K562 (cell line): ENCODE measurements around the gene MAST1. TPM values are rescaled to one million over a fixed set of nuclear protein-coding genes. Genes with fewer than 3 reads are reported as not detected.
A peak's percentile ranks its signal among the peaks of the same experiment; 100 is the strongest.

Experiments
- ATF2 ChIP-seq: sonication (generic); formaldehyde crosslinking; IDR thresholded peaks from 2 replicates; pipeline ENCODE4 v1.8.1; 2022; ENCODE audit warnings: missing genetic modification reagents
- BCL6 ChIP-seq: fragments of 250-450 bp; sonication (Bioruptor Pico); IDR thresholded peaks from 2 replicates; pipeline ENCODE4 v1.4.0; 2020
- CUX1 ChIP-seq: fragments of 200-800 bp; sonication (Bioruptor generic); IDR thresholded peaks from 2 replicates; pipeline ENCODE4 v1.6.1; 2016; ENCODE audit warnings: missing genetic modification characterization, missing compliant biosample characterization
- CXXC5 ChIP-seq: fragments of 250-450 bp; sonication (Bioruptor Pico); IDR thresholded peaks from 2 replicates; pipeline ENCODE4 v1.8.0; 2022; ENCODE audit warnings: inconsistent platforms, mild to moderate bottlenecking, moderate library complexity
- DDX20 ChIP-seq: fragments of 450-650 bp; IDR thresholded peaks from 2 replicates; pipeline ENCODE4 v1.6.1; 2016; ENCODE audit warnings: missing genetic modification characterization, low read depth, mild to moderate bottlenecking, missing compliant biosample characterization, moderate library complexity
- MAX ChIP-seq: sonication (generic); formaldehyde crosslinking; IDR thresholded peaks from 2 replicates; pipeline ENCODE4 v1.9.0; 2022; ENCODE audit warnings: mild to moderate bottlenecking, missing genetic modification reagents
- MEIS2 ChIP-seq: fragments of 450-650 bp; IDR thresholded peaks from 2 replicates; pipeline ENCODE4 v1.6.1; 2014; ENCODE audit warnings: mild to moderate bottlenecking; ENCODE audit not compliant: partially characterized antibody
- NFATC3 ChIP-seq: fragments of 450-650 bp; IDR thresholded peaks from 2 replicates; pipeline ENCODE4 v1.6.1; 2017; ENCODE audit warnings: mild to moderate bottlenecking
- PHF21A ChIP-seq: fragments of 450-650 bp; IDR thresholded peaks from 2 replicates; pipeline ENCODE4 v1.6.1; 2017; ENCODE audit warnings: low read depth, borderline replicate concordance
- PTBP1 ChIP-seq: fragments of 200-400 bp; formaldehyde crosslinking; IDR thresholded peaks from 2 replicates; pipeline ENCODE4 v1.6.1; 2017; ENCODE audit warnings: low read depth, low read length
- SMARCE1 ChIP-seq: fragments of 450-650 bp; IDR thresholded peaks from 2 replicates; pipeline ENCODE4 v1.7.1; 2016; ENCODE audit warnings: mild to moderate bottlenecking
- TCF3 ChIP-seq: sonication (generic); formaldehyde crosslinking; IDR thresholded peaks from 2 replicates; pipeline ENCODE4 v1.4.0; 2020; ENCODE audit warnings: mild to moderate bottlenecking, missing genetic modification reagents
- XRCC3 ChIP-seq: fragments of 450-650 bp; IDR thresholded peaks from 2 replicates; pipeline ENCODE4 v1.6.1; 2017; ENCODE audit warnings: mild to moderate bottlenecking, moderate library complexity
- ZBTB12 ChIP-seq: fragments of 250-450 bp; sonication (Bioruptor Pico); IDR thresholded peaks from 2 replicates; pipeline ENCODE4 v1.4.0; 2020
- ZNF133 ChIP-seq: fragments of 250-450 bp; sonication (Bioruptor Pico); IDR thresholded peaks from 2 replicates; pipeline ENCODE4 v1.4.0; 2020; ENCODE audit warnings: mild to moderate bottlenecking
- ZNF146 ChIP-seq: IDR thresholded peaks from one replicate; pipeline ENCODE4 v1.6.1; 2018; ENCODE audit warnings: missing compliant biosample characterization; ENCODE audit not compliant: unreplicated experiment
- ZNF239 ChIP-seq: fragments of 250-450 bp; sonication (Bioruptor Pico); IDR thresholded peaks from 2 replicates; pipeline ENCODE4 v1.4.0; 2020; ENCODE audit warnings: mild to moderate bottlenecking
- ZNF512 ChIP-seq: IDR thresholded peaks from 2 replicates; pipeline ENCODE4 v1.6.1; 2016; ENCODE audit warnings: missing genetic modification characterization, missing compliant biosample characterization
- ZNF76 ChIP-seq: fragments of 250-450 bp; sonication (Bioruptor Pico); IDR thresholded peaks from 2 replicates; pipeline ENCODE4 v1.4.0; 2020; ENCODE audit warnings: mild to moderate bottlenecking, moderate library complexity, borderline replicate concordance
- polyA plus RNA-seq, 8 experiments: library from polyadenylated mRNA; depleted of rRNA in 4 of 8; stranded (reverse) in 5 of 8; unstranded in 3 of 8; fragments of >200 nt; fragmentation: Nextera tagmentation in 2 of 8; fragmentation: Illumina TruSeq in 1 of 8; extraction: Ambion mirVana in 2 of 8; extraction: Trizol in 1 of 8; gene quantifications; 2 replicates each; pipeline versions ENCODE4 v1.2.1 to v1.2.3, GENCODE V29; 2011 to 2014; ENCODE audit warnings: inconsistent platforms in 1 of 8, missing spikeins in 1 of 8
- total RNA-seq, 7 experiments: library from RNA; depleted of rRNA in 6 of 7; stranded (reverse); fragments of >200 nt in 6 of 7; fragmentation: Illumina TruSeq in 2 of 7; extraction: Trizol in 2 of 7; gene quantifications; 2 replicates each; pipeline versions ENCODE4 v1.2.1 to v1.2.3, GENCODE V29; 2011 to 2021; ENCODE audit warnings: low replicate concordance in 1 of 7

The MAST1 gene
- total and polyA plus RNA-seq, 9 of the 15 experiments (the other 6 are each of a cell fraction or from before 2014, with no cell fraction given): 0.48 to 10.3 (median 3.9) TPM

GRCh38 chr19:12825254-12826131 is 12.8 kb upstream of the MAST1 start (continued):
- TF ChIP-seq CUX1 (CRISPR knock-in tag) (no peak), ZNF239 (CRISPR knock-in tag) (no peak), TCF3 (no peak), SMARCE1 (0 out of 2 replicates have a peak, but pooled peaks have one; percentile 27), DDX20 (tag) (no peak), ZBTB12 (no peak), ATF2 (CRISPR knock-in tag) (no peak), MEIS2 (peak; percentile 38), PHF21A (no peak), MAX (no peak; the same call in 1 of the 2 replicates), ZNF133 (CRISPR knock-in tag) (no peak), NFATC3 (no peak), ZNF512 (tag) (no peak), PTBP1 (no peak), ZNF76 (CRISPR knock-in tag) (no peak), CXXC5 (CRISPR knock-in tag) (peak; percentile 73), BCL6 (CRISPR knock-in tag) (no peak), XRCC3 (no peak), ZNF146 (CRISPR knock-in tag) (no peak)
